ENCODE results near the gene MAPRE2. TPM values are rescaled to one million over a fixed set of nuclear protein-coding genes. Genes with fewer than 3 reads are reported as not detected.

MAPRE2 gene
- total and polyA plus RNA-seq, 9 donors, result 17.3 to 38.0 (median 21.5) TPM

GRCh38 chr18:35055726-35056125, 14.5 kb downstream of the MAPRE2 start:
- Histone ChIP-seq H3K36me3 (ENCODE audit: control insufficient read depth, insufficient read depth, low read length) (no peaks in the 10 kb centered on the region), H3K4me3 (ENCODE audit: low read length) (no peak overlapping the region), H3K27ac (ENCODE audit: low read length) (no peak overlapping the region), H3K4me1 (ENCODE audit: control insufficient read depth, insufficient read depth, low read length) (peaks cover 7% of the 10 kb centered on the region), H3K27me3 (ENCODE audit: control insufficient read depth, insufficient read depth, low read length) (no peaks in the 10 kb centered on the region), H3K9me3 (replicated peaks; ENCODE audit: control insufficient read depth, low read depth, low read length) (no peaks in the 10 kb centered on the region)
- DNase-seq, result no peak
- WGBS (ENCODE audit: insufficient coverage), result no CpG with 5 or more reads among the region's 2 CpGs

- Histone ChIP-seq H3K4me1 (ENCODE audit: control insufficient read depth, insufficient read depth, low read length) (peaks cover 4% of the 10 kb centered on the region), H3K4me3 (ENCODE audit: low read length) (no peak overlapping the region), H3K9me3 (replicated peaks; ENCODE audit: control insufficient read depth, low read depth, low read length) (no peaks in the 10 kb centered on the region), H3K36me3 (ENCODE audit: control insufficient read depth, insufficient read depth, low read length) (no peaks in the 10 kb centered on the region), H3K27ac (ENCODE audit: low read length) (no peak overlapping the region), H3K27me3 (ENCODE audit: control insufficient read depth, insufficient read depth, low read length) (no peaks in the 10 kb centered on the region)
- no peak for DNase-seq
- 48% methylated on average over 3 of the region's 5 CpGs for WGBS (ENCODE audit: insufficient coverage)
Measured at GRCh38 chr18:35059280-35059927, 18.2 kb downstream of the MAPRE2 start.

DNA sequence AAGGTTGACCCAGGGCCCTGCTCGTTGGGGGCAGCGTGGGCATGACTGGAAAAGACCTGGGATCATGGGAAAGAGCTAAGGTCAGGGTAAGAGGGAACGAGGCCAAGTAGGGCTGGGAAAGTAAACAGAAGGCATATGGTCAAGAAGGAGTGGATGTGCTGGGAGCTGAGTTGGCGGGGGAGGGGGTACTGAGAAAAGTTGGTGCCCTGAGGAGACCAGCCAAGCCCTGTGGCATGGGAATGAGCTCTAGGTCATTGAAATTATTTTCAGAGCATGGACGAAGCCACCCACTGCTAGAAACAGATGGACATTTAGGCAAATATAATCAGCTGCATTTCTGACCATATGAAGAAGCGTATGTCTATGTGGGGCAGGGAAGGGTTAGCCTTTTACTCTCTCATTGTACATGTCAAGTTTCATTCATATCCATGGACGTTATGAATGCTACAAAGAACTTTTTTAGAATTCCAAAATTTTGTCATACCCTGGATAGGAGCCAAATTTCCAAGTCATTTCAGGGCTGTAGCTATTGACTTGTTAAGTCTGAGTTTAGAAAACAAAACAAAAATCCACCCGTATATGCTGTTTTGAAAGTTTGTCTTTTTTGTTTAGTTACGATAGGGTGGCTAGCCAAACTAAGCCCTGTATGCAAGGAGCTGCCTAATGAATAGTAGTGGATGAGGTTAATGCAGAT, 19.1 kb downstream of the MAPRE2 start:
- WGBS (ENCODE audit: insufficient coverage), result 92% methylated on average over 6 of the region's 9 CpGs
- H3K4me3 ChIP-seq (ENCODE audit: low read length), result no peak overlapping the region
- H3K27ac ChIP-seq (ENCODE audit: low read length), result no peak overlapping the region
- H3K27me3 ChIP-seq (ENCODE audit: control insufficient read depth, insufficient read depth, low read length), result no peaks in the 10 kb centered on the region
- H3K4me1 ChIP-seq (ENCODE audit: control insufficient read depth, insufficient read depth, low read length), result peaks cover 4% of the 10 kb centered on the region
- no peaks in the 10 kb centered on the region for H3K36me3 ChIP-seq (ENCODE audit: control insufficient read depth, insufficient read depth, low read length)
- peak; percentile 48 for DNase-seq
- no peaks in the 10 kb centered on the region for H3K9me3 ChIP-seq (replicated peaks; ENCODE audit: control insufficient read depth, low read depth, low read length)

DNA sequence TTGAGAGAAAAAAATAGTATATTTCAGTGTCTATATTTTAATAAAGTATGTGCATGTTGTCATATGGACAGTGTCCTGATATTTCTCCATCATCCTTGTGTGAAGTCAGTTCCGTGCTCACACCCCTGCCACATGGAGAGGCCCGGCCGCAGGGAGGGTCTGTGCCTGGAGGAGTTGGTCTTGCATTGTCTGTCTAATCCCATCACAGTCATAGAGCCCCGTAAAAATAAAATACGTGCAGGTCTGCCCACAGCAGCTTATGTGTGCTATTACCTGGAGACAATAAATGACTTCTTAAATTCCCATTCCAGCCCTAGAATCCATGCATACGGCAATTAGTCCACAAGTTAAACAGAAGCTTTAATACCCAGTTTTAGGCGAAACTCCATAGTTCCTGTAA, 20.1 kb downstream of the MAPRE2 start:
- no peaks in the 10 kb centered on the region for H3K9me3 ChIP-seq (replicated peaks; ENCODE audit: control insufficient read depth, low read depth, low read length)
- peaks cover 4% of the 10 kb centered on the region for H3K4me1 ChIP-seq (ENCODE audit: control insufficient read depth, insufficient read depth, low read length)
- DNase-seq, result no peak
- H3K36me3 ChIP-seq (ENCODE audit: control insufficient read depth, insufficient read depth, low read length), result no peaks in the 10 kb centered on the region
- H3K27ac ChIP-seq (ENCODE audit: low read length), result no peak overlapping the region
- 82% methylated on average over 3 of the region's 7 CpGs for WGBS (ENCODE audit: insufficient coverage)
- H3K4me3 ChIP-seq (ENCODE audit: low read length), result no peak overlapping the region
- no peaks in the 10 kb centered on the region for H3K27me3 ChIP-seq (ENCODE audit: control insufficient read depth, insufficient read depth, low read length)

DNA sequence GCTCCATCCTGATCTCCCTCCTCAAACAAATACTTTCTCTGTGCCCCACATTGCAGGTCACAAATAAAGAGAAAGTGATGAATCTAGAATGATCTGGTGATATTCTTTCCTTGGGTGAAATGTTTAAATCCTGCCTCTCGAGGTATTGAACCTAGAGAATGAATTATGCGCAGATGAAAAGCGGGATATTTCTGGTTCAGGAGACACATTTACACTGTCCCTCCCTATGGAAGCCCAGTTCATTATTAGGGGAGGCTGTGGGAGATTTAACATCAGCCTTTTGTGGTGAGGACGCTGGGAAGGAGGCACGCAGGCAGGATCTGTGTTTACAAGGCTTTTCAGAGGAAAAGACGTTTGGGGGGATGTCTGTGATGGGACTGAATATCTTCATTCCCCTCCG, 20.6 kb downstream of the MAPRE2 start:
- WGBS (ENCODE audit: insufficient coverage), result 100% methylated on average over 2 of the region's 7 CpGs
- Histone ChIP-seq H3K4me3 (ENCODE audit: low read length) (no peak overlapping the region), H3K36me3 (ENCODE audit: control insufficient read depth, insufficient read depth, low read length) (no peaks in the 10 kb centered on the region), H3K9me3 (replicated peaks; ENCODE audit: control insufficient read depth, low read depth, low read length) (no peaks in the 10 kb centered on the region), H3K27me3 (ENCODE audit: control insufficient read depth, insufficient read depth, low read length) (no peaks in the 10 kb centered on the region), H3K27ac (ENCODE audit: low read length) (no peak overlapping the region), H3K4me1 (ENCODE audit: control insufficient read depth, insufficient read depth, low read length) (peaks cover 4% of the 10 kb centered on the region)
- DNase-seq, result no peak

DNA sequence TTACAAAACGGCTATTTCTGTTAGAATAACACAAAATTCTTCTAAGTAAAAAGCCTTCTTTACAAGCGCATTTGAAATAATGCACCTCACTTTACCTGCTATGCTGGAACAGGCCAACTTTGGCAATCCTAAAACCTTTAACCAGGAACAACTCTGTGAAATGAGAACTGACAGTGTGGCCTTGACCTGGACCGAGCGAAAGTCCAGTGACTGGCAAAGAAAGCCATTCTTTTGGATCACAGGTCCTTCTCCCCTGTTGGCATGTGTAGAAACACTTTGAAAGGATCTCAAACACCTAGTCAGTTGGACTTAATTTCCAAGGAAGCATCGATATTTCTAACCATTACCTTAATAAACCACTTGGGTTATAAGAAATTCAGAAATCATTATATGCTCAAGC, 21.2 kb downstream of the MAPRE2 start:
- no peaks in the 10 kb centered on the region for H3K9me3 ChIP-seq (replicated peaks; ENCODE audit: control insufficient read depth, low read depth, low read length)
- H3K27me3 ChIP-seq (ENCODE audit: control insufficient read depth, insufficient read depth, low read length), result no peaks in the 10 kb centered on the region
- no peak for DNase-seq
- H3K27ac ChIP-seq (ENCODE audit: low read length), result no peak overlapping the region
- whole genome bisulfite sequencing (ENCODE audit: insufficient coverage), result 93% methylated on average over 3 of the region's 5 CpGs
- no peak overlapping the region for H3K4me3 ChIP-seq (ENCODE audit: low read length)
- H3K4me1 ChIP-seq (ENCODE audit: control insufficient read depth, insufficient read depth, low read length), result peaks cover 4% of the 10 kb centered on the region
- no peaks in the 10 kb centered on the region for H3K36me3 ChIP-seq (ENCODE audit: control insufficient read depth, insufficient read depth, low read length)

GRCh38 chr18:35063875-35064690, 22.9 kb downstream of the MAPRE2 start:
- no peaks in the 10 kb centered on the region for H3K36me3 ChIP-seq (ENCODE audit: control insufficient read depth, insufficient read depth, low read length)
- no peaks in the 10 kb centered on the region for H3K27me3 ChIP-seq (ENCODE audit: control insufficient read depth, insufficient read depth, low read length)
- no peaks in the 10 kb centered on the region for H3K9me3 ChIP-seq (replicated peaks; ENCODE audit: control insufficient read depth, low read depth, low read length)
- WGBS (ENCODE audit: insufficient coverage), result no CpG with 5 or more reads among the region's 4 CpGs
- peaks cover 4% of the 10 kb centered on the region for H3K4me1 ChIP-seq (ENCODE audit: control insufficient read depth, insufficient read depth, low read length)
- H3K27ac ChIP-seq (ENCODE audit: low read length), result no peak overlapping the region
- no peak overlapping the region for H3K4me3 ChIP-seq (ENCODE audit: low read length)
- DNase-seq, result no peak

DNA sequence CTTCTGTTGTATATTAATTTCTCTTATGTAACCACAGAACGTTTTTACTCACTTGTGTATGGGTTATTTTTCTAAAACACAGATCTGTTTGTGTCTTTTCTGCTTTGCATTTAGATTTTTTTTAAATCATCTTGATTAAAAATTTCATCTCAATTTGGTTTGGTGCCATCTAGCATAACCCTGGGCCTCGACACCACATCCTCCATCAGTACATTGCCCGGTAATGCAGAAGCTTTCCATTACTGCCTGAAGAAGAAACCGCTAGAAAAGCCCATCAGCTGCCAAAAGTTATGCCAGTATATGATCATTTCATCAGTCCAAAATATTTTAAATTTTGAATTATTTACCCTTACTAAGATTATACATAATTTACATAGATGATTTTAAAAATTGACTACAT, 26.2 kb downstream of the MAPRE2 start:
- H3K4me1 ChIP-seq (ENCODE audit: control insufficient read depth, insufficient read depth, low read length), result no peaks in the 10 kb centered on the region
- no peak overlapping the region for H3K27ac ChIP-seq (ENCODE audit: low read length)

GRCh38 chr18:35071819-35072247, 30.6 kb downstream of the MAPRE2 start:
- Histone ChIP-seq H3K4me3 (ENCODE audit: low read length) (no peak overlapping the region), H3K9me3 (replicated peaks; ENCODE audit: control insufficient read depth, low read depth, low read length) (no peaks in the 10 kb centered on the region), H3K36me3 (ENCODE audit: control insufficient read depth, insufficient read depth, low read length) (peaks cover 5% of the 10 kb centered on the region), H3K27ac (ENCODE audit: low read length) (no peak overlapping the region), H3K4me1 (ENCODE audit: control insufficient read depth, insufficient read depth, low read length) (no peaks in the 10 kb centered on the region), H3K27me3 (ENCODE audit: control insufficient read depth, insufficient read depth, low read length) (no peaks in the 10 kb centered on the region)
- WGBS (ENCODE audit: insufficient coverage), result no CpG with 5 or more reads among the region's 3 CpGs
- DNase-seq, result no peak

More for the DNA sequence above, 26.2 kb downstream of the MAPRE2 start:
- no peaks in the 10 kb centered on the region for H3K9me3 ChIP-seq (replicated peaks; ENCODE audit: control insufficient read depth, low read depth, low read length)
- no peaks in the 10 kb centered on the region for H3K27me3 ChIP-seq (ENCODE audit: control insufficient read depth, insufficient read depth, low read length)
- DNase-seq, result no peak
- H3K4me3 ChIP-seq (ENCODE audit: low read length), result no peak overlapping the region
- no CpG with 5 or more reads among the region's 4 CpGs for WGBS (ENCODE audit: insufficient coverage)
- peaks cover 5% of the 10 kb centered on the region for H3K36me3 ChIP-seq (ENCODE audit: control insufficient read depth, insufficient read depth, low read length)

GRCh38 chr18:35072616-35073015, 31.4 kb downstream of the MAPRE2 start:
- H3K27me3 ChIP-seq (ENCODE audit: control insufficient read depth, insufficient read depth, low read length), result no peaks in the 10 kb centered on the region
- H3K4me3 ChIP-seq (ENCODE audit: low read length), result no peak overlapping the region
- no peak for DNase-seq
- no peaks in the 10 kb centered on the region for H3K4me1 ChIP-seq (ENCODE audit: control insufficient read depth, insufficient read depth, low read length)
- H3K27ac ChIP-seq (ENCODE audit: low read length), result no peak overlapping the region
- no CpG with 5 or more reads among the region's 2 CpGs for WGBS (ENCODE audit: insufficient coverage)
- peaks cover 5% of the 10 kb centered on the region for H3K36me3 ChIP-seq (ENCODE audit: control insufficient read depth, insufficient read depth, low read length)
- no peaks in the 10 kb centered on the region for H3K9me3 ChIP-seq (replicated peaks; ENCODE audit: control insufficient read depth, low read depth, low read length)
